Adrenal gland (tissue), 12 donors: ENCODE results near the gene RPAP2. TPM values are rescaled to one million over a fixed set of nuclear protein-coding genes. Genes with fewer than 3 reads are reported as not detected.

ENCODE experiments used
- DNase-seq, 7 donors: peaks; one replicate each; pipeline ENCODE4 v3.0.0-alpha.2; 2019 to 2020
- H3K27ac ChIP-seq, 5 donors: fragments of 200-600 bp; sonication (generic) in 4 of 5; 1 replicate in 3 of 5; 2 replicates in 2 of 5; pipeline versions ENCODE4 v1.5.1 to v1.8.0; 2016 to 2020; ENCODE audit warnings: mild to moderate bottlenecking in 1 of 5
- H3K27me3 ChIP-seq: fragments of 200-600 bp; 2 replicates; pipeline ENCODE4 v1.8.0; 2021
- H3K36me3 ChIP-seq, 2 donors: fragments of 200-600 bp; replicated peaks in 1 of 2; 1 replicate in 1 of 2; 2 replicates in 1 of 2; pipeline versions ENCODE4 v1.5.1 to v1.8.0; 2018 to 2022
- H3K4me1 ChIP-seq, 2 donors: fragments of 200-600 bp; replicated peaks in 1 of 2; 1 replicate in 1 of 2; 2 replicates in 1 of 2; pipeline versions ENCODE4 v1.5.1 to v1.8.0; 2018 to 2021
- H3K4me3 ChIP-seq, 4 donors: fragments of 200-600 bp; sonication (generic) in 3 of 4; one replicate each; pipeline ENCODE4 v1.5.1; 2016 to 2018
- H3K9me3 ChIP-seq, 3 donors: fragments of 200-600 bp; sonication (generic) in 1 of 3; replicated peaks in 1 of 3; 1 replicate in 2 of 3; 2 replicates in 1 of 3; pipeline versions ENCODE4 v1.5.1 to v1.8.0; 2016 to 2021
- POLR2A ChIP-seq, 2 donors: fragments of 450-650 bp; IDR thresholded peaks; one replicate each; pipeline ENCODE4 v1.6.1; 2017; ENCODE audit warnings: antibody characterized with exemption in 2 of 2, mild to moderate bottlenecking in 2 of 2, moderate library complexity in 1 of 2
- WGBS, 4 donors: extraction: QIAGEN DNeasy Blood & Tissue Kit in 2 of 4; methylation state at CpG; one replicate each; pipeline versions ENCODE4 v1.1.5 to v1.1.7; 2013 to 2017; 5-methylcytosine and 5-hydroxymethylcytosine counted together
- intact Hi-C, 2 donors: fragments of 100-400 bp; cut with DNase I; formaldehyde crosslinking; loops; one replicate each; pipeline versions ENCODE4 v1.14.1 to v1.15.0; 2022 to 2023
- polyA plus RNA-seq, 3 donors: library from polyadenylated mRNA; stranded (reverse); fragments of 200-250 nt in 2 of 3; fragments of 350-450 nt in 1 of 3; fragmentation: Illumina TruSeq in 1 of 3; extraction: RNeasy Lipid Tissue Mini Kit (QIAGEN cat#74804) in 1 of 3; gene quantifications; one replicate each; pipeline ENCODE4 v1.2.3, GENCODE V29; 2013 to 2014
- total RNA-seq, 9 donors: library from RNA; depleted of rRNA in 4 of 9; stranded (reverse); fragments of >200 nt in 4 of 9; fragments of 120-200 nt in 1 of 9; fragmentation: NEBNext Ultra II Directional in 1 of 9; extraction: Animal tissue kit (Norgen Biotek cat#: 25700) in 1 of 9; gene quantifications; one replicate each; pipeline versions ENCODE4 v1.1.0 to v1.2.4, GENCODE V29; 2013 to 2023
- TF ChIP-seq, protein P1 (sequence below), 6 experiments: fragments of 450-650 bp in 4 of 6; fragments of 200-600 bp in 2 of 6; sonication (generic) in 1 of 6; IDR thresholded peaks; 1 replicate in 5 of 6; 2 replicates in 1 of 6; pipeline versions ENCODE4 v1.5.1 to v1.8.0; 2016 to 2021; ENCODE audit warnings: antibody characterized with exemption in 6 of 6, mild to moderate bottlenecking in 2 of 6, moderate library complexity in 1 of 6
- donor health status: healthy with polysubstance abuse.
- donor health status: Bipolar disorder and iron deficiency.
- donor health status: DM: yes; HTN: yes; CAD: no.
- donor health status: DM: no; HTN: no; CAD: no.
- donor health status: DM: no; HTN: no; CAD: no.
- donor health status: DM: yes; HTN: yes; CAD: no.

The RPAP2 gene
- total and polyA plus RNA-seq, 12 donors, result 2.3 to 29.0 (median 16.3) TPM

DNA sequence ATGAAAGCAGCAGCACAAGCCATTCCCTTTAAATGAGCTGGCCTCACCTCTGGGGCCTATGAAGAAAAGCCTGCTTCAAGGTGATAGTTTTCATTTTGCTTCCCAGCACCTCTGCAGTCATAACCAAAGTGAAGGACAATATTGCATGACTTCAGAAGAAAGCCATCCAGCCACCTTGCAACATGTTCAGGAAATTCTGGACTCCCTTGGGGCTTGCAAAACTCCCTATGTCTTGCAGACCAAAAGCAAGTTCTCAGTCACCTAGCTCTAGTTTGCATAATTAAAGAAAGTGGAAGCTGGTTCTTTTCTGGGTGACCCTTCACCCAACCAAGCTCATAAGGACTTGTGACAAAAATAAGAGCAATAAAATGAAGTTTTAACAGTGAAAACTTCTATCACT, 100.2 kb downstream of the RPAP2 start:
- Histone ChIP-seq H3K27ac (no peak overlapping the region), H3K9me3 (peaks cover 0 to 13% (median 7%) of the 10 kb centered on the region in 3 donors), H3K27me3 (no peaks in the 10 kb centered on the region), H3K36me3 (no peaks in the 10 kb centered on the region), H3K4me1 (no peaks in the 10 kb centered on the region), H3K4me3 (no peak overlapping the region)
- no peak for DNase-seq
- intact Hi-C loops, result no loop called here
- TF ChIP-seq, protein P1, sequence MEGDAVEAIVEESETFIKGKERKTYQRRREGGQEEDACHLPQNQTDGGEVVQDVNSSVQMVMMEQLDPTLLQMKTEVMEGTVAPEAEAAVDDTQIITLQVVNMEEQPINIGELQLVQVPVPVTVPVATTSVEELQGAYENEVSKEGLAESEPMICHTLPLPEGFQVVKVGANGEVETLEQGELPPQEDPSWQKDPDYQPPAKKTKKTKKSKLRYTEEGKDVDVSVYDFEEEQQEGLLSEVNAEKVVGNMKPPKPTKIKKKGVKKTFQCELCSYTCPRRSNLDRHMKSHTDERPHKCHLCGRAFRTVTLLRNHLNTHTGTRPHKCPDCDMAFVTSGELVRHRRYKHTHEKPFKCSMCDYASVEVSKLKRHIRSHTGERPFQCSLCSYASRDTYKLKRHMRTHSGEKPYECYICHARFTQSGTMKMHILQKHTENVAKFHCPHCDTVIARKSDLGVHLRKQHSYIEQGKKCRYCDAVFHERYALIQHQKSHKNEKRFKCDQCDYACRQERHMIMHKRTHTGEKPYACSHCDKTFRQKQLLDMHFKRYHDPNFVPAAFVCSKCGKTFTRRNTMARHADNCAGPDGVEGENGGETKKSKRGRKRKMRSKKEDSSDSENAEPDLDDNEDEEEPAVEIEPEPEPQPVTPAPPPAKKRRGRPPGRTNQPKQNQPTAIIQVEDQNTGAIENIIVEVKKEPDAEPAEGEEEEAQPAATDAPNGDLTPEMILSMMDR (IDR thresholded peaks at IDR 0.05), result no peak
- no peak for TF ChIP-seq POLR2A (IDR thresholded peaks at IDR 0.05)

DNA sequence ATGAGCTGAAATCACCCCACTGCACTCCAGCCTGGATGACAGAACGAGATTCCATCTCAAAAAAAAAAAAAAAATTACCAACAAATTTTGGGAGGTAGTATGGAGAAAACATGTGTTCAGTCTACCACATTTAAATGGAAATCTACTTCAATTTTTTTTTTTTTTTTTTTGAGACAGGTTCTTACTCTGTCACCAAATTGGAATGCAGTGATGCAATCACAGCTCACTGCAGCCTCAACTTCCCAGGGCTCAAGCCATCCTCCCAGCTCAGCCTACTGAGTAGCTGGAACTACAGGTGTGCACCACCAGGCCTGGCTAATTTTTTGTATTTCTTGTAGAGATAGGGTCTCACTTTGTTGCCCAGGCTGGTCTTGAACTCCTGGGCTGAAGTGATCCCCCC, 105.8 kb downstream of the RPAP2 start:
- H3K27ac ChIP-seq, result no peak overlapping the region
- DNase-seq, result no peak
- peaks cover 0 to 7% (median 0%) of the 10 kb centered on the region in 3 donors for H3K9me3 ChIP-seq
- no peaks in the 10 kb centered on the region for H3K27me3 ChIP-seq
- H3K4me1 ChIP-seq, result no peaks in the 10 kb centered on the region
- WGBS, 4 donors, result 64 to 89% (median 82%) methylated on average over 1 of the region's 1 CpG
- no peak overlapping the region for H3K4me3 ChIP-seq
- no peaks in the 10 kb centered on the region for H3K36me3 ChIP-seq
- no peak for TF ChIP-seq POLR2A (IDR thresholded peaks at IDR 0.05)
- TF ChIP-seq, protein P1 (IDR thresholded peaks at IDR 0.05), result no peak
- intact Hi-C loops, result no loop called here

DNA sequence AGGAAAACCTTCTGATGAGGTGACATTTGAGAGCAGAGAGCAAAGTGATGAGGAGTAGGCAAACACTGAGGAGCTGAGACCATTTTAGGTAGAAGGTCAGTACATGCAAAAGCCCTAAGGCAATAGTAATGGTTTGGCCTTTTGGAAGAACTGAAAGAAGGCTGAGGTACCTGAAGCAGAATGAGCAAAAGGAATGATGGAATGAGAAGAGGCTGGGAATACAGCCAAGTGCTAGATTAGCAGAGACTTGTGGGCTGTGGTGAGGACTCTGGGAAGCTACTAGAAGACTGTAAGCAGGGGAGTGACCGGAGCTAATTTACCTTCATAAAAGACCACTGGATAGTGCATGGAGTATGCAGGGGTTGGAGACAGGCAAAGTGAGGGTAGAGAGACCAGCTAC, 110.0 kb downstream of the RPAP2 start:
- Histone ChIP-seq H3K4me1 (no peaks in the 10 kb centered on the region), H3K4me3 (no peak overlapping the region), H3K36me3 (no peaks in the 10 kb centered on the region), H3K27ac (no peak overlapping the region), H3K27me3 (no peaks in the 10 kb centered on the region), H3K9me3 (no peaks in the 10 kb centered on the region)
- 85 to 97% (median 94%) methylated on average over 1 of the region's 1 CpG for WGBS, 4 donors
- no peak for TF ChIP-seq POLR2A (IDR thresholded peaks at IDR 0.05)
- TF ChIP-seq, protein P1 (IDR thresholded peaks at IDR 0.05), result no peak
- intact Hi-C loops, result no loop called here
- no peak for DNase-seq

DNA sequence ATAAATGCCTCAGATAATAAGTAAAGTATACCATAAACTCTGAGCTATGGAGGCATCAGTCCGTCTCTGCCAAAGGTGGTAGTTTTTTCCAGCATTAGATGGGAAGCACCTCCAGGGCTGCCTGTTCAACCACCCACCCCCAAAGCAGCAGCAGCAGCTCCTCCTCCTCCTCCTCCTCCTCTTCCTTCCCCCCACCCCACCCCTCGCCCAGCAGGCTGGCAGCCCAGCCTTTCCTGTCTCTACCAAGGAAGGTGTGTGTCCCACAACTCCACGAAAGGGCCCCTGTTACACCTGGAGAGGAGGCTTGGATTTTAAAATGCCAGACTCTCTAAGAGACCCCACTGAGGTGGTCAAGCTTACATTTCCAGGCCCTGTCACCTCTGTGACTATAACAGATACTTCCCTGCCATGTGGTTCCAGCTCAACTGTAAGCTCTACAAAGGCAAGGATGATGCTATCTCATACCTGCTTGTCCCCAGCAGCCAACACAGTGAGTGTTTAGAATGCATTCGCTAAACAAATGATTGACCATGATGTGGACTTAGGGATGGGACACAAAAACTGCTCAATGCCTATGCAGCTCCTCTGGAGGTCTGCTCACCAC, 111.2 kb downstream of the RPAP2 start:
- H3K9me3 ChIP-seq, result no peaks in the 10 kb centered on the region
- no peak overlapping the region for H3K4me3 ChIP-seq
- TF ChIP-seq POLR2A (IDR thresholded peaks at IDR 0.05), result no peak
- TF ChIP-seq, protein P1 (IDR thresholded peaks at IDR 0.05), result no peak
- WGBS, 4 donors, result 74 to 89% (median 87%) methylated on average over 4 of the region's 4 CpGs
- intact Hi-C loops, result no loop called here
- no peak overlapping the region for H3K27ac ChIP-seq
- no peak for DNase-seq
- H3K36me3 ChIP-seq, result no peaks in the 10 kb centered on the region
- no peaks in the 10 kb centered on the region for H3K27me3 ChIP-seq
- no peaks in the 10 kb centered on the region for H3K4me1 ChIP-seq
